HEK293T (cell line): ENCODE measurements around the gene SEMA4A.

Experiments used
- BHLHE40 ChIP-seq: fragments of 450-650 bp; IDR thresholded peaks from 2 replicates; pipeline ENCODE4 v1.6.1; 2016; ENCODE audit warnings: mild to moderate bottlenecking, moderate library complexity, borderline replicate concordance
- FOXA1 ChIP-seq: fragments of 450-650 bp; IDR thresholded peaks from 2 replicates; pipeline ENCODE4 v1.6.1; 2016; ENCODE audit warnings: mild to moderate bottlenecking
- FOXK2 ChIP-seq: fragments of 450-650 bp; IDR thresholded peaks from 2 replicates; pipeline ENCODE4 v1.6.1; 2016; ENCODE audit warnings: mild to moderate bottlenecking
- HDGF ChIP-seq: fragments of 450-650 bp; IDR thresholded peaks from 2 replicates; pipeline ENCODE4 v1.6.1; 2017; ENCODE audit warnings: antibody characterized with exemption, borderline replicate concordance
- LEF1 ChIP-seq: fragments of 450-650 bp; IDR thresholded peaks from 2 replicates; pipeline ENCODE4 v1.6.1; 2017; ENCODE audit warnings: mild to moderate bottlenecking, borderline replicate concordance
- NFRKB ChIP-seq: fragments of 450-650 bp; IDR thresholded peaks from 2 replicates; pipeline ENCODE4 v1.6.1; 2016; ENCODE audit warnings: mild to moderate bottlenecking, moderate library complexity
- SUZ12 ChIP-seq: fragments of 450-650 bp; IDR thresholded peaks from 2 replicates; pipeline ENCODE4 v1.6.1; 2016; ENCODE audit warnings: mild to moderate bottlenecking
- TARDBP ChIP-seq: fragments of 450-650 bp; IDR thresholded peaks from 2 replicates; pipeline ENCODE4 v1.6.1; 2016
- ZNF384 ChIP-seq: fragments of 450-650 bp; IDR thresholded peaks from 2 replicates; pipeline ENCODE4 v1.6.1; 2016
- TF ChIP-seq, protein P1 (sequence below): fragments of 450-650 bp; IDR thresholded peaks from 2 replicates; pipeline ENCODE4 v1.6.1; 2016

- TF ChIP-seq ZNF384 (no peak), BHLHE40 (no peak), SUZ12 (no peak), LEF1 (no peak), NFRKB (no peak), HDGF (no peak), TARDBP (no peak), FOXA1 (no peak), FOXK2 (no peak)
- TF ChIP-seq, protein P1, sequence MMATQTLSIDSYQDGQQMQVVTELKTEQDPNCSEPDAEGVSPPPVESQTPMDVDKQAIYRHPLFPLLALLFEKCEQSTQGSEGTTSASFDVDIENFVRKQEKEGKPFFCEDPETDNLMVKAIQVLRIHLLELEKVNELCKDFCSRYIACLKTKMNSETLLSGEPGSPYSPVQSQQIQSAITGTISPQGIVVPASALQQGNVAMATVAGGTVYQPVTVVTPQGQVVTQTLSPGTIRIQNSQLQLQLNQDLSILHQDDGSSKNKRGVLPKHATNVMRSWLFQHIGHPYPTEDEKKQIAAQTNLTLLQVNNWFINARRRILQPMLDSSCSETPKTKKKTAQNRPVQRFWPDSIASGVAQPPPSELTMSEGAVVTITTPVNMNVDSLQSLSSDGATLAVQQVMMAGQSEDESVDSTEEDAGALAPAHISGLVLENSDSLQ, result no peak
Observed at GRCh38 chr1:156196445-156196844, 43.1 kb downstream of the SEMA4A start.
